H9 (cell line): ENCODE data around the gene CFAP57. TPM values are rescaled to one million over a fixed set of nuclear protein-coding genes. Genes with fewer than 3 reads are reported as not detected.

Experiments used
- DNase-seq: peaks from one replicate; pipeline ENCODE4 v3.0.0-alpha.2; 2017
- H2AFZ ChIP-seq: one replicate; pipeline ENCODE4 v1.6.1; 2013; ENCODE audit warnings: mild to moderate bottlenecking, low read length, control low read depth, moderate library complexity
- H2AK5ac ChIP-seq: 2 replicates; pipeline ENCODE4 v1.6.1; 2013; ENCODE audit warnings: low read length, control low read depth, mixed read lengths; ENCODE audit not compliant: insufficient read length
- H2BK120ac ChIP-seq: one replicate; pipeline ENCODE4 v1.6.1; 2013; ENCODE audit warnings: low read depth, mild to moderate bottlenecking, low read length, control low read depth, inconsistent platforms; ENCODE audit not compliant: poor library complexity, severe bottlenecking
- H2BK12ac ChIP-seq: 2 replicates; pipeline ENCODE4 v1.6.1; 2013; ENCODE audit warnings: low read length, control low read depth, mixed read lengths, low read depth; ENCODE audit not compliant: insufficient read length
- H2BK15ac ChIP-seq: 2 replicates; pipeline ENCODE4 v1.6.1; 2013; ENCODE audit warnings: low read depth, low read length, control low read depth
- H2BK20ac ChIP-seq: one replicate; pipeline ENCODE4 v1.6.1; 2013; ENCODE audit warnings: low read depth, mild to moderate bottlenecking, low read length, control low read depth, inconsistent platforms; ENCODE audit not compliant: poor library complexity, severe bottlenecking
- H2BK5ac ChIP-seq: 2 replicates; pipeline ENCODE4 v1.6.1; 2013; ENCODE audit warnings: low read length, control low read depth, mixed read lengths; ENCODE audit not compliant: insufficient read length
- H3K14ac ChIP-seq: 2 replicates; pipeline ENCODE4 v1.6.1; 2013; ENCODE audit warnings: low read length, control low read depth; ENCODE audit not compliant: insufficient read depth
- H3K18ac ChIP-seq: 2 replicates; pipeline ENCODE4 v1.6.1; 2013; ENCODE audit warnings: low read depth, mild to moderate bottlenecking, mixed read lengths, low read length, control low read depth; ENCODE audit not compliant: insufficient read length
- H3K23ac ChIP-seq: 2 replicates; pipeline ENCODE4 v1.6.1; 2013; ENCODE audit warnings: low read length, control low read depth, mixed read lengths, low read depth; ENCODE audit not compliant: insufficient read length
- H3K23me2 ChIP-seq: 2 replicates; pipeline ENCODE4 v1.6.1; 2013; ENCODE audit warnings: low read depth, mild to moderate bottlenecking, mixed read lengths, low read length, control low read depth; ENCODE audit not compliant: insufficient read length, poor library complexity, severe bottlenecking
- H3K27ac ChIP-seq: 2 replicates; pipeline ENCODE4 v1.5.1; 2013; ENCODE audit warnings: low read length, control low read depth, mixed read lengths, low read depth; ENCODE audit not compliant: insufficient read length
- H3K27me3 ChIP-seq: 2 replicates; pipeline ENCODE4 v1.6.1; 2013; ENCODE audit warnings: low read length, control low read depth, inconsistent platforms; ENCODE audit not compliant: insufficient read depth
- H3K4ac ChIP-seq: 2 replicates; pipeline ENCODE4 v1.6.1; 2013; ENCODE audit warnings: low read depth, mild to moderate bottlenecking, control low read depth, inconsistent platforms, low read length, moderate library complexity
- H3K4me1 ChIP-seq: 2 replicates; pipeline ENCODE4 v1.6.1; 2013; ENCODE audit warnings: low read length, control low read depth, inconsistent platforms; ENCODE audit not compliant: insufficient read depth
- H3K4me2 ChIP-seq: 2 replicates; pipeline ENCODE4 v1.6.1; 2013; ENCODE audit warnings: low read length, control low read depth, mixed read lengths; ENCODE audit not compliant: insufficient read length, insufficient read depth
- H3K56ac ChIP-seq: 2 replicates; pipeline ENCODE4 v1.6.1; 2013; ENCODE audit warnings: low read depth, mild to moderate bottlenecking, mixed read lengths, low read length, control low read depth; ENCODE audit not compliant: insufficient read length
- H3K79me1 ChIP-seq: 2 replicates; pipeline ENCODE4 v1.6.1; 2013; ENCODE audit warnings: low read depth, mild to moderate bottlenecking, moderate library complexity, low read length, control low read depth, inconsistent platforms; ENCODE audit not compliant: insufficient read depth, poor library complexity, severe bottlenecking
- H3K79me2 ChIP-seq: 2 replicates; pipeline ENCODE4 v1.6.1; 2013; ENCODE audit warnings: low read length, control low read depth, inconsistent platforms; ENCODE audit not compliant: insufficient read depth
- H3K9ac ChIP-seq: 2 replicates; pipeline ENCODE4 v1.6.1; 2013; ENCODE audit warnings: low read length, control low read depth, mixed read lengths; ENCODE audit not compliant: insufficient read length; ENCODE audit errors: extremely low read depth
- H3K9me3 ChIP-seq: one replicate; pipeline ENCODE4 v1.6.1; 2013; ENCODE audit warnings: low read depth, low read length, inconsistent platforms; ENCODE audit not compliant: control insufficient read depth
- H3T11ph ChIP-seq: one replicate; pipeline ENCODE4 v1.6.1; 2013; ENCODE audit warnings: mild to moderate bottlenecking, low read length, control low read depth, inconsistent platforms
- H4K20me1 ChIP-seq: one replicate; pipeline ENCODE4 v1.6.1; 2013; ENCODE audit not compliant: control insufficient read depth, insufficient read length, insufficient read depth
- H4K5ac ChIP-seq: 2 replicates; pipeline ENCODE4 v1.6.1; 2013; ENCODE audit warnings: low read depth, mild to moderate bottlenecking, mixed read lengths, low read length, control low read depth; ENCODE audit not compliant: insufficient read length
- H4K8ac ChIP-seq: replicated peaks from 2 replicates; pipeline ENCODE4 v1.6.1; 2013; ENCODE audit warnings: low read length, control low read depth, mixed read lengths, low read depth; ENCODE audit not compliant: insufficient read length
- H4K91ac ChIP-seq: 2 replicates; pipeline ENCODE4 v1.6.1; 2013; ENCODE audit warnings: low read depth, mild to moderate bottlenecking, moderate library complexity, mixed read lengths, low read length, control low read depth; ENCODE audit not compliant: insufficient read length
- H3K27ac Mint-ChIP-seq, 3 experiments: 2 replicates in 2 of 3; 3 replicates in 1 of 3; pipeline ENCODE4 v1.8.0; 2020 to 2021; ENCODE audit warnings: mixed read lengths in 3 of 3, mild to moderate bottlenecking in 1 of 3, moderate library complexity in 1 of 3
- H3K27me3 Mint-ChIP-seq: 2 replicates; pipeline ENCODE4 v1.8.0; 2021; ENCODE audit warnings: low read depth, mild to moderate bottlenecking, moderate library complexity, mixed read lengths
- H3K36me3 Mint-ChIP-seq, 3 experiments: 2 replicates in 2 of 3; 3 replicates in 1 of 3; pipeline ENCODE4 v1.8.0; 2020 to 2021; ENCODE audit warnings: low read depth in 3 of 3, mixed read lengths in 3 of 3; ENCODE audit not compliant: insufficient read depth in 1 of 3
- H3K4me1 Mint-ChIP-seq, 2 experiments: 2 replicates each; pipeline ENCODE4 v1.8.0; 2020; ENCODE audit warnings: mixed read lengths in 2 of 2
- H3K4me3 Mint-ChIP-seq, 2 experiments: 2 replicates in 1 of 2; 3 replicates in 1 of 2; pipeline ENCODE4 v1.8.0; 2020 to 2021; ENCODE audit warnings: mild to moderate bottlenecking in 2 of 2, mixed read lengths in 2 of 2, moderate library complexity in 1 of 2
- H3K9me3 Mint-ChIP-seq, 2 experiments: 2 replicates in 1 of 2; 3 replicates in 1 of 2; pipeline ENCODE4 v1.8.0; 2020; ENCODE audit warnings: mild to moderate bottlenecking in 2 of 2, mixed read lengths in 2 of 2, moderate library complexity in 1 of 2
- WGBS: extraction: QIAGEN DNeasy Blood & Tissue Kit; methylation state at CpG from one replicate; pipeline ENCODE4 v1.1.7; 2013; ENCODE audit warnings: missing lambda C conversion rate, low lambda C conversion rate, mixed read lengths; ENCODE audit not compliant: insufficient read length; ENCODE audit errors: extremely low coverage; 5-methylcytosine and 5-hydroxymethylcytosine counted together
- total RNA-seq: library from RNA; stranded (reverse); gene quantifications from 2 replicates; pipeline ENCODE4 v1.2.1, GENCODE V29; 2021
- TF ChIP-seq, protein P1 (sequence below): fragments of 200-600 bp; sonication (generic); conservative IDR thresholded peaks from 3 replicates; pipeline ENCODE4 v1.8.0; 2021; ENCODE audit warnings: antibody characterized with exemption, mild to moderate bottlenecking

The CFAP57 gene
- total RNA-seq, 1 experiment from 2014 or later: 0.33 TPM

GRCh38 chr1:43184995-43185394, 12.9 kb downstream of the CFAP57 start:
- H3K4me3 Mint-ChIP-seq: no peak overlapping the region
- DNase-seq: no peak
- Histone ChIP-seq H3K4me1 (no peaks in the 10 kb centered on the region), H3K27me3 (no peaks in the 10 kb centered on the region), H3T11ph (no peak overlapping the region), H3K56ac (no peak overlapping the region), H3K79me1 (no peaks in the 10 kb centered on the region), H3K23me2 (no peaks in the 10 kb centered on the region), H3K4ac (no peak overlapping the region), H2AK5ac (no peak overlapping the region), H3K23ac (no peak overlapping the region), H3K18ac (no peak overlapping the region), H2BK15ac (no peak overlapping the region), H4K8ac (no peak overlapping the region), H2AFZ (no peak overlapping the region), H4K91ac (no peak overlapping the region), H3K9ac (no peak overlapping the region), H2BK12ac (no peak overlapping the region), H3K79me2 (no peaks in the 10 kb centered on the region), H3K9me3 (no peaks in the 10 kb centered on the region), H3K14ac (no peak overlapping the region), H3K4me2 (no peak overlapping the region), H3K27ac (no peak overlapping the region), H2BK20ac (no peak overlapping the region), H2BK5ac (no peak overlapping the region), H4K20me1 (no peaks in the 10 kb centered on the region), H2BK120ac (no peak overlapping the region), H4K5ac (no peak overlapping the region)
- peaks cover 0 to 2% of the 10 kb centered on the region in 2 experiments; a peak in 1 of 5 replicates for H3K9me3 Mint-ChIP-seq
- H3K36me3 Mint-ChIP-seq: no peaks in the 10 kb centered on the region
- H3K27me3 Mint-ChIP-seq: peaks cover 4% of the 10 kb centered on the region; the same call in 1 of the 2 replicates
- peaks cover 3 to 4% of the 10 kb centered on the region in 2 experiments; a peak in 3 of 4 replicates for H3K4me1 Mint-ChIP-seq
- no peak overlapping the region for H3K27ac Mint-ChIP-seq
- TF ChIP-seq, protein P1, sequence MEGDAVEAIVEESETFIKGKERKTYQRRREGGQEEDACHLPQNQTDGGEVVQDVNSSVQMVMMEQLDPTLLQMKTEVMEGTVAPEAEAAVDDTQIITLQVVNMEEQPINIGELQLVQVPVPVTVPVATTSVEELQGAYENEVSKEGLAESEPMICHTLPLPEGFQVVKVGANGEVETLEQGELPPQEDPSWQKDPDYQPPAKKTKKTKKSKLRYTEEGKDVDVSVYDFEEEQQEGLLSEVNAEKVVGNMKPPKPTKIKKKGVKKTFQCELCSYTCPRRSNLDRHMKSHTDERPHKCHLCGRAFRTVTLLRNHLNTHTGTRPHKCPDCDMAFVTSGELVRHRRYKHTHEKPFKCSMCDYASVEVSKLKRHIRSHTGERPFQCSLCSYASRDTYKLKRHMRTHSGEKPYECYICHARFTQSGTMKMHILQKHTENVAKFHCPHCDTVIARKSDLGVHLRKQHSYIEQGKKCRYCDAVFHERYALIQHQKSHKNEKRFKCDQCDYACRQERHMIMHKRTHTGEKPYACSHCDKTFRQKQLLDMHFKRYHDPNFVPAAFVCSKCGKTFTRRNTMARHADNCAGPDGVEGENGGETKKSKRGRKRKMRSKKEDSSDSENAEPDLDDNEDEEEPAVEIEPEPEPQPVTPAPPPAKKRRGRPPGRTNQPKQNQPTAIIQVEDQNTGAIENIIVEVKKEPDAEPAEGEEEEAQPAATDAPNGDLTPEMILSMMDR: no peak
- no CpG with 5 or more reads among the region's 3 CpGs for WGBS
